HG02981 (cell line): ENCODE results near the gene DOCK2.
"Not testable (repeated sequence)": the region's sequence is repeated elsewhere in the genome, so short reads cannot be mapped to it uniquely, and the experiment has no call there.

Experiments
- ATAC-seq: cut with Tn5 transposase; IDR thresholded peaks from one replicate; pipeline ENCODE4 v1.9.1; 2021; ENCODE audit warnings: mild to moderate bottlenecking, moderate library complexity; ENCODE audit not compliant: unreplicated experiment

Gene DOCK2

GRCh38 chr5:169637549-169638121 is 560 bp downstream of the DOCK2 start:
- peak; percentile 58 for ATAC-seq

DNA sequence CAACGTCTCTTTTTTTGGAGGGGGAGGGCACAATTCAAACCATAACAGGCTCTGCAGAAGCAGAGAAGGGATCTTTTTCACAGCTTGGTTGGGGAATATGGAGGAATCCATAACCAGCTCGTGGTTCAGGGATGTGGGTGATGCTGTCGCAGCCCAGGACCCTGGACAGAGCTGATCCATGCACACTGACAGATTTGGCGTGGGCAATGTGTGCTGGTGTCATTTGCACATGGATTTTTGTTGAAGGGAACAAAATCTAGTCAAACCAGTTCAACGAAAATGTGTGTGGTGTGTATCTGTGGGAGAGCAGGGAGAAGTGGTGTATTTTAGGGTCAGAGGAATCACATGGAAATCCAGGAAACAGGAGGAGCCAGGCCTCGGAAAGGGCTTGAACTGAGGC is 4.2 kb downstream of the DOCK2 start:
- ATAC-seq: no peak

DNA sequence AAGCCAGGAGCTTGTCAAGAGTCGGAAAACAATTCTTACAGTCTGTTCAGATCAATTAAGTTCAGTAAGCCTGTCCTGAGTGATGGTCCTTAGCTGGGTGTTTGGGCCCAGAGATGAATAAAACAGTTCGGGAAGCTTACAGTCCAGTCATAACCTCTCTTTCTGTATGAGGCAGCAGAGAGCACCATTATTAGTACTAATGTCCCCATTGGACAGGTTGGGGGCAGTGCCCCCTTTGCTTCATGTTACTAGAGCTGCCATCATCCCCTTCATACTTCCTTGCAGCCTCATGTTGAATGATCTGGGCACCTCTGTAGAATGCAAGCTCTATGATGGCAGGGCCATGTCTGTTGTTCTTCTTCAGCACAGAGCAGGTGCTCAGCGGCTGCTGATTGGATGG is 9.8 kb downstream of the DOCK2 start:
- peak; percentile 47 for ATAC-seq

- ATAC-seq: peak; percentile 36
These were observed 10.5 kb downstream of the DOCK2 start for GRCh38 chr5:169647566-169647965.

DNA sequence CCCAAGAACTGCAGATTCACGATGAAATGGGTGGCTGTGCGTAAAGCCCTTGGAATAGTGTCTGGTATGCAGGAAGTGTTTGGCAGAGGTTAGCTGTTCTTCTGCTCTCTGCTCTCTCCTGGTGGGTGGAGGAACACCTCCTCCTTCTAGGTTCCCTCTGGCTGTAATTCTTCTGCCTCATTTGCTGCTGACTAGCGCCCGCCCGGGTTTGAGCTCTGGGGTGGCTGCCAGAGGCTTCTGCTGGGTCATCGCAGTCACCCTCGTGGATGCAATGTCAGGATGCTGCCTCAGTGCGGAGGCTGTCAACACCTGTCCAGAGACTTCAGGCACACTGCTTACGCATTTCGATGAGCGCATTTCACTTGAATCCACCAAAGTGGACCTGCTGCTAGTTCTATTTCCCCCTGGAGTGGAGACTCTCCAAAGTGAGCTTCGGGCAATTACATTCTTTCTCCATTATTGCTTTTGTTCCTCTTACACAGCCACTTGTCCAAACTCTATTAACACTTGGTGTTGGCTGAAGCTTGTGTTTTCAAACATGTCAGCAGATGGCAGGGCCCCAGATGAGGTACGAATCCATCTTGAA is 11.7 kb downstream of the DOCK2 start:
- ATAC-seq: no peak

GRCh38 chr5:169649486-169649885 is 12.4 kb downstream of the DOCK2 start:
- ATAC-seq: no peak

- peak; percentile 54 for ATAC-seq
These were observed 13.7 kb downstream of the DOCK2 start for GRCh38 chr5:169650701-169651331.

DNA sequence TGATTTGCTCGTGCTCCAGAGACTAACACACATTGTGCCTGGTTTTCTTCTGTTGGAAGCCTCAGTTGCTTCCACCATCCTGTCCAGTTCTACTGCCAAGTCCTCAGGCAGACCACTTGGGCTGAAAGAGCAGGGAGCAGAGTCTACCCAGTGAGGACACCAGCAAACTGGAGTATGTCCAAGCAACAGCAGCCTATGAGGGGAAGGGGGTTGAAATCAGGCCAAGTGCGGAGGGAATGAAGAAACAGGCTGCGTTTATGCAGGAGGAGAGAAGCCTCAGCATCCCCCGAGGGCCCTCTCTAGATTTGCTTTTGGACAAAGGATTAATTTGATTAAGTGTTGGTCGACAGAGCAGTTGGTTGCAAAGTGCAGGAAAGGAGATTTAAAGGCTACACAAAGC is 14.5 kb downstream of the DOCK2 start:
- ATAC-seq: no peak

GRCh38 chr5:169652057-169652456 is 15.0 kb downstream of the DOCK2 start:
- no peak for ATAC-seq

DNA sequence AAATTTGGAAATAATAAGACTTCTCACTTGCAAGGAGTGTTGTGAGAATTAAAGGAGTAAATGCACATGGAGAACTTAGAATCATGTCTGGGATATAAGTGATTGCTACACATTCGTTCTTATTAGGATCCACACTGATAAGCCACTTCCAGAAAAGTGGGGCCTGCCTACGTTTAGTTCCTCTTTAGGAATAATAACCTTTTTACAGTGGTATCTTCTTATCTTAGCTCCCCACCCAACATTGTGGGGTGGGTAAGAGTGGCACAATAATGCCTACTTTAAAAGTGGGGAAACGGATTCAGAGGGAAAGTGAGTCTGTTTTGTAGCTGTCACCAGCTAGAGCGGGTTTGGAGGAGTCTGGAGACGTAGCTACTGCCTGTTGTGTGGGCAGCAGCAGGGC is 16.0 kb downstream of the DOCK2 start:
- no peak for ATAC-seq

- ATAC-seq: no peak
These were observed 18.3 kb downstream of the DOCK2 start for GRCh38 chr5:169655353-169655752.

GRCh38 chr5:169656125-169656901 is 19.2 kb downstream of the DOCK2 start:
- peak; percentile 81 for ATAC-seq

DNA sequence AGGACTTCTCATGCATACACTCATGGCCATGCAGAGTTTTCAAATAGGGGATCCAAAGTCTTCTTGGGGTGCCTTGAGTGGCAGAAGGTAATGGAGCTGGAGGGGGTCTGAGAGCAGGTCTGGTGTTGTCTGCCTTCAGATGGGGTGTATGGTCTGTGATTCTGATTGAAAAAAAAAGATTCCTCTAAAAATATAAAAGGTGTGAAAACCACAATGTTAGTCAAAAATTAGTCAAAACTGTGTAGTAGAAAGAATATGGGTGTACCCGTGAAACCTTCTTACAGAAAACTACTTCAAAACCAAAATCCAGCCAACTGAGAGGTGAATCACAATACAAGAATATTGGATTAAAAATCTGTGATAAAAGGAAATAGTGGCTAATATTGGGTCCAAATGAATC is 20.1 kb downstream of the DOCK2 start:
- ATAC-seq: no peak

DNA sequence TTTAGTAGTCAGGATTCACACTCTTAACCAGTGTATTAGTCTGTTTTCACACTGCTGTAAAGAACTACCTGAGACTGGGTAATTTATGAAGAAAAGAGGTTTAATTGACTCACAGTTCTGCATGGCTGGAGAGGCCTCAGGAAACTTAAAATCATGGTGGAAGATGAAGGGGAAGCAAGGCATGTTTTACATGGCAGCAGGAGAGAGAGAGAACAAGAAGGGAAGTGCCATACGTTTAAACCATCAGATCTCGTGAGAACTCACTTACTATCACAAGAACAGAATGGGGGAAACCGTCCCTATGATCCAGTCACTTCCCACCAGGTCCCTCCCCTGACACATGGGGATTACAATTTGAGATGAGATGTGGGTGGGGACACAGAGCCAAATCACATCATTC is 25.4 kb downstream of the DOCK2 start:
- ATAC-seq: not testable (repeated sequence)

DNA sequence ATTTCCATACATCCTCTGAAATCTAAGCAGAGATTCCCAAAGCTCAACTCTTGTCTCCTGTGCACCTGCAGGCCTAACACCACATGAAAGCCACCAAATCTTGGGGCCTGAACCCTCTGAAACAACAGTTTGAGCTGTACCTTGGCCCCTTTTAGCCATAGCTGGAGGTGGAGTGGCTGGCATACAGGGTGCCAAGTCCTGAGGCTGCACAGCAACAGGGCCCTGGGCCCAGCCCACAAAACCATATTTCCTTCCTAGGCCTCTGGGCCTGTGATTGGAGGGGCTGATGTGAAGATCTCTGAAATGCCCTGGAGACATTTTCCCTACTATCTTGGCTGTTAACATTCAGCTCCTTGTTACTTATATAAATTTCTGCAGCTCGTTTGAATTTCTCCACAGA is 26.5 kb downstream of the DOCK2 start:
- no peak for ATAC-seq

GRCh38 chr5:169666365-169666764 is 29.3 kb downstream of the DOCK2 start:
- ATAC-seq: no peak

DNA sequence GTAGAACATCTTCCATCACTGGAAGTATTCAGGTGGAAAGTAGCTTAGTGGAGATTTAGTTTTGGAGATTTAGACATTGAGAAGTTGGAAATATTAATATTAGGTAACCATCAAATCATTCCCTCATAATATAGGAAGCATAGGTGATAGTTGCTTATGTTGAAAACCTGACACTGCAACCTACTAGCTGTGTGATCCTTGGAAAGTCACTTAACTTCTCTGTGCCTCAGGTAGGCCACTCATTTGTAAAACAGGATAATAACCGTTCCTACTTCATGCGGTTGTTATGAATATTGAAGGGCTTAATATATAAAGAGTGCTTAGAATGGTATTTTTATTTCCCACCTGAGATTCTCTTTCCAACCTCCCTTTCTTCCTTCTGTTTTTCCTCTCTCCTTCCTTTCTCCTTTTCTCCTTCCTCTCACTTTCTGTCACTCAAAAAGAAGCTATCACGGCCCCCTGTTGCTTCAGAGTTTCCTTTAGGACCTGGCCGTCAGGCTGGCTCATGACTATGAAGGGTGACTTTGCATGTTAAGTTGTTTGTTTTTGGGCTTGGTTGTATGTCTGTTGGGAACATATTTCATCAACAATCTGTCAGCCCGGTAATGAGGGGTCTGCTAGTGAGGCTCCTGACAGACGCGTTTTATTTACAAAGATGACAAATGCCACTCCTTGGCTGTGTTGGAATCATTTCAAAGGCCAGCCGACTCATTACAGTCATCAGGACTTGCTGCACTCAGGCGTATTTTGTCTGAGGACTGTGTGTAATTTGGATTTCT is 31.0 kb downstream of the DOCK2 start:
- ATAC-seq: no peak

DNA sequence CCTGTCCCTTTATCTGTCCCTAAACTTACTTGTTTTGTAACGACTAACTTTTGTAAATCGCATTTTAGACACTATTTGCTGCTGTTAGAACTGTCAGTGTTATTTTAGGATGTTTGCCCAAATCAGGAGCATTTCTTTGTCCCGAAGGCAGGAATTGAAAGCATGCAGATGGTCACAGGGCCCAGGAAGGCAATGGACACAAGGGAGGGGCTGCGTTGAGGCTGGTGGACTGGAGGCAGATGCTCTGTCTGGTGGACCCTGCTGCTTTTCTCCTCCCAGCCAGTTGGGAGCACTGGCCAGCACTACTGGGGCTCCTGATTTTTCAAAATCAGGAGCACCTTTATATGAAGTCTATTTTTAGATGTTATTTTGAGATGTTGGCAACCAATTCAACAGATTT is 31.7 kb downstream of the DOCK2 start:
- ATAC-seq: no peak

DNA sequence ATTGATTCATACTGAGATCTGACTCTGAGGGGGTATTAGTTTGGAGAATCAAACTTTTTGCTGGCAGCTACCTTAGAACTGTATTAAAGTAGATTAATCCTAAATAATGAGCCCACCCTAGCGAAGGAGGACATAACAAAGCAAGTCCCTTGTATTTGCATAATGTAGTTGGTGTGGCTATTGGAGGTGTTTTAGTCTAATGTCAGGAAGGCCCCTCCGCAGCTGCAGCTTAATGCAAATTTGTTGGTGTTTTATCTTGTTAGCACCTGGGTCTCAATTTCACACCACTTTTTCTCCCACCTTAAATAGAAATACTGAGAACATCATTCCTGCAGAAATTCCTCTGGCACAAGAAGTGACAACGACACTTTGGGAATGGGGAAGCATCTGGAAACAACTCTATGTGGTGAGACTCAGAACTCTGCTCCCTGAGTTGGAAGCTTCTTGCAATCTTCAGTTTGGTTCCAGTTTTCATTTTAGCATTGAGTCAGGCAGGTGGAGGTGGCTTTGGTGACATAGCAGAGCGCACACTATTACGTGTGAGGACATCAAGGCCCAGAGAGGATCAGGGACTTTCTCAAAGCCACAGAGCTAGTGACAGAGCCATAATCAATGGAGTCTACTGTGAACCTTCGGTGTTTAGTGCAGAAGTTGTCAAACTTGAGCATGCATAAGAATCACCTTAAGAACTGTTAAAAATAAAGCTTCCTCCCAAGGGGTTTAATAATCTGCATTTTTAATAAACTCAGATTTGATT is 33.9 kb downstream of the DOCK2 start:
- ATAC-seq: peak; percentile 96

GRCh38 chr5:169682026-169682425 is 45.0 kb downstream of the DOCK2 start:
- ATAC-seq: no peak
